BLaER1 treated with 17β-estradiol and CSF1 and Interleukin-3, amounts not matched to agents 10 nM and 100 nM (cell line): ENCODE measurements around the gene EFCAB12.
A peak's percentile ranks its signal among the peaks of the same experiment; 100 is the strongest.

Source experiments
- H3K27ac ChIP-seq, 11 experiments: shearing (Covaris generic); formaldehyde crosslinking; 2 replicates each; pipeline ENCODE4 v1.8.1; 2022
- H3K27me3 ChIP-seq, 11 experiments: shearing (Covaris generic); formaldehyde crosslinking; 2 replicates each; pipeline ENCODE4 v1.8.1; 2022
- H3K36me3 ChIP-seq, 11 experiments: shearing (Covaris generic); formaldehyde crosslinking; 2 replicates each; pipeline ENCODE4 v1.8.1; 2022
- H3K4me1 ChIP-seq, 10 experiments: shearing (Covaris generic); formaldehyde crosslinking; 2 replicates each; pipeline ENCODE4 v1.8.1; 2022
- H3K4me2 ChIP-seq, 11 experiments: shearing (Covaris generic); formaldehyde crosslinking; 2 replicates each; pipeline ENCODE4 v1.8.1; 2022
- H3K4me3 ChIP-seq, 10 experiments: shearing (Covaris generic); formaldehyde crosslinking; 2 replicates each; pipeline ENCODE4 v1.8.1; 2022
- H3K9ac ChIP-seq, 11 experiments: shearing (Covaris generic); formaldehyde crosslinking; 2 replicates each; pipeline ENCODE4 v1.8.1; 2022
- H3K9me3 ChIP-seq, 11 experiments: shearing (Covaris generic); formaldehyde crosslinking; replicated peaks in 1 of 11; 2 replicates each; pipeline ENCODE4 v1.8.1; 2022
- H4K20me1 ChIP-seq, 11 experiments: shearing (Covaris generic); formaldehyde crosslinking; 2 replicates each; pipeline ENCODE4 v1.8.1; 2022
- Cebpa-rat ChIP-seq, 11 experiments: shearing (Covaris generic); IDR thresholded peaks; 2 replicates each; pipeline ENCODE4 v1.8.1; 2022

EFCAB12 gene

GRCh38 chr3:129449279-129450115 is 21.1 kb upstream of the EFCAB12 start:
- TF ChIP-seq Cebpa-rat (IDR thresholded peaks at IDR 0.05): no peak

GRCh38 chr3:129448186-129448895 is 19.9 kb upstream of the EFCAB12 start:
- H3K9ac ChIP-seq: no peak overlapping the region
- no peak overlapping the region for H3K4me2 ChIP-seq
- H3K4me1 ChIP-seq: peaks cover 0 to 19% (median 3%) of the 10 kb centered on the region in 10 experiments; a peak in 7 of 20 replicates
- H3K27me3 ChIP-seq: no peaks in the 10 kb centered on the region
- H3K9me3 ChIP-seq: no peaks in the 10 kb centered on the region
- no peak overlapping the region for H3K4me3 ChIP-seq
- H4K20me1 ChIP-seq: no peaks in the 10 kb centered on the region
- no peak for TF ChIP-seq Cebpa-rat (IDR thresholded peaks at IDR 0.05)
- H3K27ac ChIP-seq: no peak overlapping the region
- H3K36me3 ChIP-seq: peaks cover 17 to 34% (median 25%) of the 10 kb centered on the region in 11 experiments; a peak in 21 of 22 replicates

More at GRCh38 chr3:129449279-129450115, 21.1 kb upstream of the EFCAB12 start:
- no peak overlapping the region for H3K4me2 ChIP-seq
- H3K27ac ChIP-seq: no peak overlapping the region
- peaks cover 0 to 11% (median 0%) of the 10 kb centered on the region in 10 experiments; a peak in 3 of 20 replicates for H3K4me1 ChIP-seq
- no peak overlapping the region for H3K4me3 ChIP-seq
- 0 out of 22 replicates have a peak overlapping the region, but pooled peaks of 1 of the 11 experiments have one; percentile 24 for H3K9ac ChIP-seq
- H3K27me3 ChIP-seq: no peaks in the 10 kb centered on the region
- no peaks in the 10 kb centered on the region for H4K20me1 ChIP-seq
- peaks cover 27 to 45% (median 37%) of the 10 kb centered on the region in 11 experiments for H3K36me3 ChIP-seq
- no peaks in the 10 kb centered on the region for H3K9me3 ChIP-seq

- Histone ChIP-seq H3K36me3 (peaks cover 4 to 20% (median 11%) of the 10 kb centered on the region in 11 experiments; a peak in 15 of 22 replicates), H3K4me2 (no peak overlapping the region), H3K9ac (no peak overlapping the region), H3K4me3 (no peak overlapping the region), H4K20me1 (no peaks in the 10 kb centered on the region), H3K27ac (no peak overlapping the region), H3K27me3 (no peaks in the 10 kb centered on the region), H3K4me1 (peaks cover 6 to 28% (median 16%) of the 10 kb centered on the region in 10 experiments), H3K9me3 (no peaks in the 10 kb centered on the region)
- no peak for TF ChIP-seq Cebpa-rat (IDR thresholded peaks at IDR 0.05)
These were observed 18.5 kb upstream of the EFCAB12 start for GRCh38 chr3:129446926-129447325.

GRCh38 chr3:129445471-129445870 is 17.0 kb upstream of the EFCAB12 start:
- Histone ChIP-seq H3K36me3 (0 out of 22 replicates have a peak, but pooled peaks cover 0 to 6% (median 0%) of the 10 kb centered on the region in 11 experiments), H4K20me1 (no peaks in the 10 kb centered on the region), H3K9ac (no peak overlapping the region), H3K9me3 (no peaks in the 10 kb centered on the region), H3K4me1 (peaks cover 20 to 41% (median 29%) of the 10 kb centered on the region in 10 experiments), H3K4me2 (no peak overlapping the region), H3K27ac (no peak overlapping the region), H3K27me3 (no peaks in the 10 kb centered on the region), H3K4me3 (no peak overlapping the region)
- TF ChIP-seq Cebpa-rat (IDR thresholded peaks at IDR 0.05): no peak

GRCh38 chr3:129442947-129443346 is 14.5 kb upstream of the EFCAB12 start:
- Histone ChIP-seq H3K4me2 (peak overlapping the region; percentile 82 to 97 (median 90); a peak in 13 of 22 replicates), H4K20me1 (peaks cover 0 to 11% (median 8%) of the 10 kb centered on the region in 11 experiments; a peak in 12 of 22 replicates)

GRCh38 chr3:129442486-129442885 is 14.1 kb upstream of the EFCAB12 start:
- TF ChIP-seq Cebpa-rat (IDR thresholded peaks at IDR 0.05): no peak
- H3K27me3 ChIP-seq: no peaks in the 10 kb centered on the region
- H3K36me3 ChIP-seq: peaks cover 6 to 17% (median 9%) of the 10 kb centered on the region in 11 experiments
- H3K27ac ChIP-seq: peak overlapping the region in 1 of 11 experiments; percentile 93; a peak in 4 of 22 replicates
- peaks cover 34 to 55% (median 43%) of the 10 kb centered on the region in 10 experiments for H3K4me1 ChIP-seq
- H3K4me2 ChIP-seq: peak overlapping the region; percentile 82 to 97 (median 90); a peak in 19 of 22 replicates
- H3K9ac ChIP-seq: peak overlapping the region in 2 of 11 experiments; percentile 88 to 92; a peak in 4 of 22 replicates
- no peak overlapping the region for H3K4me3 ChIP-seq
- peaks cover 0 to 15% (median 12%) of the 10 kb centered on the region in 11 experiments; a peak in 13 of 22 replicates for H4K20me1 ChIP-seq
- H3K9me3 ChIP-seq: no peaks in the 10 kb centered on the region

More at GRCh38 chr3:129442947-129443346, 14.5 kb upstream of the EFCAB12 start:
- no peak overlapping the region; a peak in 1 of 22 replicates for H3K27ac ChIP-seq
- no peaks in the 10 kb centered on the region for H3K9me3 ChIP-seq
- H3K9ac ChIP-seq: no peak overlapping the region
- H3K4me1 ChIP-seq: peaks cover 29 to 50% (median 39%) of the 10 kb centered on the region in 10 experiments
- TF ChIP-seq Cebpa-rat (IDR thresholded peaks at IDR 0.05): no peak
- H3K27me3 ChIP-seq: no peaks in the 10 kb centered on the region
- no peak overlapping the region for H3K4me3 ChIP-seq
- peaks cover 1 to 12% (median 4%) of the 10 kb centered on the region in 11 experiments; a peak in 20 of 22 replicates for H3K36me3 ChIP-seq

GRCh38 chr3:129441782-129442181 is 13.3 kb upstream of the EFCAB12 start:
- no peaks in the 10 kb centered on the region for H3K9me3 ChIP-seq
- peak overlapping the region; percentile 5 to 95 (median 92); a peak in 18 of 22 replicates for H3K27ac ChIP-seq
- peak overlapping the region; percentile 11 to 95 (median 91); a peak in 19 of 22 replicates for H3K9ac ChIP-seq

GRCh38 chr3:129441215-129441614 is 12.8 kb upstream of the EFCAB12 start:
- TF ChIP-seq Cebpa-rat (IDR thresholded peaks at IDR 0.05): no peak
- Histone ChIP-seq H4K20me1 (peaks cover 2 to 26% (median 23%) of the 10 kb centered on the region in 11 experiments; a peak in 18 of 22 replicates), H3K4me1 (peaks cover 44 to 67% (median 55%) of the 10 kb centered on the region in 10 experiments), H3K9me3 (no peaks in the 10 kb centered on the region), H3K9ac (peak overlapping the region; percentile 84 to 95 (median 92)), H3K27me3 (no peaks in the 10 kb centered on the region), H3K27ac (peak overlapping the region; percentile 78 to 95 (median 93)), H3K36me3 (peaks cover 19 to 30% (median 22%) of the 10 kb centered on the region in 11 experiments), H3K4me3 (peak overlapping the region; percentile 72 to 97 (median 92); a peak in 19 of 20 replicates), H3K4me2 (peak overlapping the region; percentile 82 to 97 (median 90))

More at GRCh38 chr3:129441782-129442181, 13.3 kb upstream of the EFCAB12 start:
- TF ChIP-seq Cebpa-rat (IDR thresholded peaks at IDR 0.05): no peak
- peaks cover 13 to 24% (median 16%) of the 10 kb centered on the region in 11 experiments for H3K36me3 ChIP-seq
- peak overlapping the region; percentile 82 to 97 (median 90) for H3K4me2 ChIP-seq
- peaks cover 0 to 20% (median 18%) of the 10 kb centered on the region in 11 experiments; a peak in 17 of 22 replicates for H4K20me1 ChIP-seq
- H3K4me3 ChIP-seq: peak overlapping the region in 8 of 10 experiments; percentile 82 to 94 (median 92); a peak in 10 of 20 replicates
- H3K4me1 ChIP-seq: peaks cover 39 to 62% (median 50%) of the 10 kb centered on the region in 10 experiments
- H3K27me3 ChIP-seq: no peaks in the 10 kb centered on the region
